MCF 10A (cell line): ENCODE data around the gene MND1. TPM values are rescaled to one million over a fixed set of nuclear protein-coding genes. Genes with fewer than 3 reads are reported as not detected.

Experiments used
- BruUV-seq: library from RNA; stranded (reverse); fragments of 400-500 nt; replicated peaks from 2 replicates; lab custom pipeline; 2021; lab: Mats Ljungman, UMichigan
- CTCF ChIA-PET: fragments of 300-600 bp; sonication (Branson Sonifier 250); formaldehyde crosslinking; extraction: SDS; loops from one replicate; lab custom pipeline; 2021; ENCODE audit warnings: antibody characterized with exemption, inconsistent platforms; lab: Yijun Ruan, JAX
- POLR2A ChIA-PET: fragments of 300-600, 350-650 bp; sonication (Branson Sonifier 250); formaldehyde crosslinking; extraction: SDS; loops from one replicate; lab custom pipeline; 2020; ENCODE audit warnings: antibody characterized with exemption, inconsistent platforms; lab: Yijun Ruan, JAX
- DNase-seq: peaks from one replicate; pipeline ENCODE4 v3.0.0-alpha.2; 2018; ENCODE audit not compliant: unreplicated experiment
- H3K27ac Mint-ChIP-seq: one replicate; pipeline ENCODE4 v1.8.0; 2022; ENCODE audit warnings: mild to moderate bottlenecking, low read depth, mixed read lengths; ENCODE audit not compliant: unreplicated experiment
- H3K27me3 Mint-ChIP-seq: one replicate; pipeline ENCODE4 v1.8.0; 2022; ENCODE audit warnings: mixed read lengths; ENCODE audit not compliant: insufficient read depth, unreplicated experiment
- H3K36me3 Mint-ChIP-seq: one replicate; pipeline ENCODE4 v1.8.0; 2022; ENCODE audit warnings: mild to moderate bottlenecking, moderate library complexity, mixed read lengths; ENCODE audit not compliant: insufficient read depth, unreplicated experiment
- H3K4me1 Mint-ChIP-seq: one replicate; pipeline ENCODE4 v1.8.0; 2022; ENCODE audit warnings: mixed read lengths; ENCODE audit not compliant: insufficient read depth, unreplicated experiment
- H3K4me3 Mint-ChIP-seq: one replicate; pipeline ENCODE4 v1.8.0; 2022; ENCODE audit warnings: mild to moderate bottlenecking, moderate library complexity, mixed read lengths; ENCODE audit not compliant: unreplicated experiment
- H3K9me3 Mint-ChIP-seq: one replicate; pipeline ENCODE4 v1.8.0; 2022; ENCODE audit warnings: mixed read lengths; ENCODE audit not compliant: unreplicated experiment
- CTCF ChIP-seq: fragments of 200-600 bp; IDR thresholded peaks from one replicate; pipeline ENCODE4 v1.8.0; 2022; ENCODE audit warnings: antibody characterized with exemption, mild to moderate bottlenecking; ENCODE audit not compliant: unreplicated experiment
- intact Hi-C: fragments of 100-400 bp; cut with micrococcal nuclease; formaldehyde crosslinking; loops from 2 replicates; pipeline ENCODE4 v1.14.1; 2022
- total RNA-seq: library from RNA; stranded (reverse); gene quantifications from 2 replicates; pipeline ENCODE4 v1.2.3, GENCODE V29; 2022

MND1 gene
- total RNA-seq, 1 experiment from 2014 or later: 9.7 TPM

DNA sequence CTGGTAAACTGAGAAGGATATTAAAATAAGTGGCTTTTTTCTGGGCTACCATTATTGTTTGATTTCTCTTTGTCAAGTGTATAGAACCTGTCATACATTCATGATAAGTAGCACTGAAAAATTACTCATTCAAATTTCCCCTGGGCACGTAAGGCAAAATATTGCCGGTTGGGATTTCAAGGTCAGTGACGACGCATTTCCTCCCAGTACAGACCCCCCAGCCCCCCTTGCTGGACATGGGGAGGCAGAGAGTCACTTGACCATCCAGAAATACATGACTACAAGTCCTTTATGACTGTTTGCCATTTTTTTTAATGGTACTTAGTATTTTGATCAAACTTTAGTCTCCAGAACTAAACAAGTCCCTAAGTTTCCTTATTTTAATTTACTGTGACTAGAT lies 6.8 kb upstream of the MND1 start:
- intact Hi-C loops: no loop called here
- no peak for DNase-seq
- POLR2A ChIA-PET: no interaction called here
- Mint-ChIP-seq H3K9me3 (no peaks in the 10 kb centered on the region), H3K27me3 (no peaks in the 10 kb centered on the region), H3K27ac (no peak overlapping the region), H3K36me3 (peaks cover 6% of the 10 kb centered on the region), H3K4me3 (no peak overlapping the region), H3K4me1 (peaks cover 25% of the 10 kb centered on the region)
- TF ChIP-seq CTCF: no peak
- CTCF ChIA-PET: interaction anchor here (1.2 to 1.5 kb wide), 2 partner anchors 128 to 254 kb away, joined by 3 to 4 read pairs; no protein-coding TSS in a partner anchor
- no TSS peak for BruUV-seq

- Mint-ChIP-seq H3K27me3 (no peaks in the 10 kb centered on the region), H3K9me3 (no peaks in the 10 kb centered on the region), H3K4me3 (no peak overlapping the region), H3K27ac (no peak overlapping the region), H3K4me1 (peaks cover 12% of the 10 kb centered on the region), H3K36me3 (no peaks in the 10 kb centered on the region)
- no peak for TF ChIP-seq CTCF
- CTCF ChIA-PET: interaction anchor here (0.6 to 5.6 kb wide), 11 partner anchors 24 to 408 kb away, joined by 3 to 50 read pairs (median 4); partner anchors contain the start of gene TMEM131L
- POLR2A ChIA-PET: interaction anchor here (0.7 kb wide), 1 partner anchor 22 kb away, joined by 3 read pairs; no protein-coding TSS in a partner anchor
- intact Hi-C loops: no loop called here
- DNase-seq: peak; percentile 67
- no TSS peak for BruUV-seq
Measured at GRCh38 chr4:153341575-153342090, 2.9 kb upstream of the MND1 start.

DNA sequence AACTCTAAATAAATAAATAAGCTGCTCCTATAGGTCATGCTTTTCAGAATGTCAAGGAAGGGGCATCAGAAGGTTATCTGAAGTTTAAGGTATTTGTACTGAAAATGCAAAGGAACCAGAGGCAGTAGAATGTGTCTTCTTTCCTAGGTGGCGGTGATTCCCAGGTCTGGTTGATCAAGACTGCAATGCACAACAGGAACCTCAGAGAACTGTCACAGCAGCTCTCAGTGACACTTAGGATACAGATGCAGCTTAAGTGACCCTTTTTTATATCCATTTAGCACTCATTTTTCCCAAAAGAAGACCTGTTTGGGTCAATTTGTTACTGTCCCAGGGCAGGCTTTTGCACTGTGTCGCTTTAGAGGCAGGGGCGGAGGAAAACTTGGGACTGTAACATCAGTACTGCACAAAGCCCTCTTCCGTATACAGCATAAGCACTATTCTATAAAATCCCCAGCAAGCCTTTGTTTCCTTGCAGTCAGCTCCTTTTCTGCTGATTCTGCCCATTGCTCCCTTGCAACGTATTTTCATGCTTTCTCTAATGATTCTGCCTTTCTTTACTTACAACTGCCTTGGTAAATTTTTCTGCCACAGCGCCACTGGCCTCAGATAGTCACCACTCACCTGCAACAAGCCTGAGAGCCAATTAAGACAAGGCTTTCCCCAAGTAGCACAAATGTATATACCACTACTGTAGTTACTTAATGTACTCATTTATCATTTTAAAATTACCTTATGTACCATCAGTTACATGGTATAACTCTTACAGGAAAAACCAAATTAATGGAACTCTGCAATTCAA lies 1.5 kb upstream of the MND1 start:
- no peak overlapping the region for H3K27ac Mint-ChIP-seq
- intact Hi-C loops: no loop called here
- POLR2A ChIA-PET: interaction anchor here (1.2 kb wide), 1 partner anchor 143 kb away, joined by 3 read pairs; no protein-coding TSS in a partner anchor
- no peaks in the 10 kb centered on the region for H3K27me3 Mint-ChIP-seq
- H3K4me1 Mint-ChIP-seq: peaks cover 26% of the 10 kb centered on the region
- DNase-seq: no peak
- H3K36me3 Mint-ChIP-seq: no peaks in the 10 kb centered on the region
- BruUV-seq: no TSS peak
- H3K9me3 Mint-ChIP-seq: no peaks in the 10 kb centered on the region
- CTCF ChIA-PET: interaction anchor here (0.6 to 5.6 kb wide), 11 partner anchors 11 to 776 kb away, joined by 3 to 50 read pairs (median 4); partner anchors contain the start of gene TMEM131L
- TF ChIP-seq CTCF: no peak
- no peak overlapping the region for H3K4me3 Mint-ChIP-seq
